Measurements from ENCODE around the gene REEP2. TPM values are rescaled to one million over a fixed set of nuclear protein-coding genes. Genes with fewer than 3 reads are reported as not detected.

The REEP2 gene
- total RNA-seq, 2 donors from 2014 or later = 1.8 to 11.2 TPM

- Histone ChIP-seq H3K4me1 (peaks cover 18% of the 10 kb centered on the region), H3K27ac (no peak overlapping the region), H3K36me3 (replicated peaks in 1 of 2; ENCODE audit: insufficient read depth in 1 of 2, low read depth in 2 of 2) (no peaks in the 10 kb centered on the region), H3K9me3 (no peaks in the 10 kb centered on the region), H3K27me3 (no peaks in the 10 kb centered on the region), H3K4me3 (no peak overlapping the region)
- intact Hi-C loops (cut with DNase I) = no loop called here
- ATAC-seq (no peak), DNase-seq (peak in 1 of 4 donors; percentile 18)
- 68 to 74% methylated on average over 11 of the region's 11 CpGs for WGBS, 2 donors
- no peak for TF ChIP-seq POLR2A (IDR thresholded peaks at IDR 0.05)
- TF ChIP-seq CTCF (IDR thresholded peaks at IDR 0.05) = no peak
These were observed 22.7 kb downstream of the REEP2 start for GRCh38 chr5:138461343-138462125.

GRCh38 chr5:138463419-138464007, 24.7 kb downstream of the REEP2 start:
- Histone ChIP-seq H3K9me3 (no peaks in the 10 kb centered on the region), H3K27me3 (no peaks in the 10 kb centered on the region), H3K27ac (peak overlapping the region; percentile 84 to 99 (median 98)), H3K36me3 (replicated peaks in 1 of 2; ENCODE audit: insufficient read depth in 1 of 2, low read depth in 2 of 2) (no peaks in the 10 kb centered on the region), H3K4me1 (peaks cover 26% of the 10 kb centered on the region), H3K4me3 (peak overlapping the region; percentile 28 to 34)
- DNase-seq (peak; percentile 20 to 44 (median 32)), ATAC-seq (no peak)
- intact Hi-C loops (cut with DNase I) = no loop called here
- no peak for TF ChIP-seq CTCF (IDR thresholded peaks at IDR 0.05)
- no peak for TF ChIP-seq POLR2A (IDR thresholded peaks at IDR 0.05)
- WGBS, 2 donors = 14 to 20% methylated on average over 17 to 21 of the region's 21 CpGs

GRCh38 chr5:138464008-138464387, 25.1 kb downstream of the REEP2 start:
- 0% methylated on average over 29 of the region's 34 CpGs; no CpG with 5 or more reads in 1 of the 2 donors for WGBS, 2 donors
- H3K9me3 ChIP-seq = no peaks in the 10 kb centered on the region
- no peaks in the 10 kb centered on the region for H3K27me3 ChIP-seq
- ATAC-seq (peak; percentile 65), DNase-seq (peak; percentile 95 to 97 (median 96))
- peaks cover 26% of the 10 kb centered on the region for H3K4me1 ChIP-seq
- TF ChIP-seq POLR2A (IDR thresholded peaks at IDR 0.05) = peak in 2 of 3 donors; percentile 86 to 87
- TF ChIP-seq CTCF (IDR thresholded peaks at IDR 0.05) = peak in 6 of 7 experiments; percentile 93 to 98 (median 97)
- H3K4me3 ChIP-seq = peak overlapping the region; percentile 28 to 62
- intact Hi-C loops (cut with DNase I) = no loop called here
- H3K27ac ChIP-seq = peak overlapping the region; percentile 84 to 99 (median 98)
- H3K36me3 ChIP-seq (replicated peaks in 1 of 2; ENCODE audit: insufficient read depth in 1 of 2, low read depth in 2 of 2) = no peaks in the 10 kb centered on the region

GRCh38 chr5:138464388-138465260, 25.8 kb downstream of the REEP2 start:
- DNase-seq (peak; percentile 98 to 99 (median 98)), ATAC-seq (peak; percentile 77)
- no peaks in the 10 kb centered on the region for H3K27me3 ChIP-seq
- peak overlapping the region; percentile 28 to 62 for H3K4me3 ChIP-seq
- no peaks in the 10 kb centered on the region for H3K36me3 ChIP-seq (replicated peaks in 1 of 2; ENCODE audit: insufficient read depth in 1 of 2, low read depth in 2 of 2)
- H3K4me1 ChIP-seq = peaks cover 26% of the 10 kb centered on the region
- intact Hi-C loops (cut with DNase I) = no loop called here
- peak in 2 of 3 donors; percentile 91 to 93 for TF ChIP-seq POLR2A (IDR thresholded peaks at IDR 0.05)
- TF ChIP-seq CTCF (IDR thresholded peaks at IDR 0.05) = peak in 4 of 7 experiments; percentile 16 to 61 (median 43)
- peak overlapping the region; percentile 84 to 99 (median 98) for H3K27ac ChIP-seq
- H3K9me3 ChIP-seq = no peaks in the 10 kb centered on the region
- 0% methylated on average over 6 to 64 of the region's 64 CpGs for WGBS, 2 donors
